ENCODE results near the gene CHST11.
"Not testable (repeated sequence)": the region's sequence is repeated elsewhere in the genome, so short reads cannot be mapped to it uniquely, and the experiment has no call there.

The CHST11 gene

GRCh38 chr12:104568487-104568868 lies 111.7 kb downstream of the CHST11 start:
- DNase-seq = no peak

- no peak for DNase-seq
Observed at GRCh38 chr12:104568935-104569334, 112.2 kb downstream of the CHST11 start.

- no peak for DNase-seq
Observed at GRCh38 chr12:104569346-104570173, 112.8 kb downstream of the CHST11 start.

GRCh38 chr12:104570174-104570907 lies 113.6 kb downstream of the CHST11 start:
- DNase-seq = no peak

GRCh38 chr12:104571328-104571727 lies 114.6 kb downstream of the CHST11 start:
- DNase-seq = no peak

GRCh38 chr12:104574353-104574752 lies 117.6 kb downstream of the CHST11 start:
- DNase-seq = not testable (repeated sequence)

GRCh38 chr12:104574758-104575157 lies 118.0 kb downstream of the CHST11 start:
- not testable (repeated sequence) for DNase-seq

GRCh38 chr12:104575442-104576186 lies 118.9 kb downstream of the CHST11 start:
- no peak for DNase-seq

GRCh38 chr12:104576187-104576778 lies 119.5 kb downstream of the CHST11 start:
- DNase-seq = no peak

- no peak for DNase-seq
Observed at GRCh38 chr12:104576980-104577580, 120.3 kb downstream of the CHST11 start.

GRCh38 chr12:104577581-104577981 lies 120.8 kb downstream of the CHST11 start:
- no peak for DNase-seq

GRCh38 chr12:104578453-104578852 lies 121.7 kb downstream of the CHST11 start:
- DNase-seq = no peak

- DNase-seq = no peak
Observed at GRCh38 chr12:104579718-104580495, 123.2 kb downstream of the CHST11 start.

GRCh38 chr12:104581005-104581570 lies 124.3 kb downstream of the CHST11 start:
- DNase-seq = no peak

GRCh38 chr12:104582739-104583138 lies 126.0 kb downstream of the CHST11 start:
- DNase-seq = no peak

GRCh38 chr12:104583301-104583700 lies 126.6 kb downstream of the CHST11 start:
- no peak for DNase-seq

GRCh38 chr12:104585448-104586055 lies 128.8 kb downstream of the CHST11 start:
- DNase-seq = no peak

- DNase-seq = no peak
Observed at GRCh38 chr12:104586351-104586919, 129.7 kb downstream of the CHST11 start.

GRCh38 chr12:104588047-104588920 lies 131.5 kb downstream of the CHST11 start:
- no peak for DNase-seq

All from hippocampal formation (tissue), 2 donors.